RWPE2 (cell line): ENCODE measurements around the gene DCUN1D1.

Experiments
- ATAC-seq: fragments of 200-7000 bp; cut with Tn5 transposase; 3 replicates; pipeline ENCODE4 v1.9.1; 2021; ENCODE audit warnings: low read depth
- DNase-seq: peaks from one replicate; pipeline ENCODE4 v3.0.0-alpha.2; 2020; ENCODE audit warnings: low spot score
- H3K27ac ChIP-seq: fragments of 450-650 bp; 2 replicates; pipeline ENCODE4 v1.5.1; 2017; ENCODE audit warnings: mild to moderate bottlenecking; ENCODE audit not compliant: poor library complexity, severe bottlenecking
- H3K27me3 ChIP-seq: fragments of 250-450 bp; sonication (Bioruptor Pico); 2 replicates; pipeline ENCODE4 v1.5.1; 2021; ENCODE audit warnings: mild to moderate bottlenecking, moderate library complexity; ENCODE audit not compliant: insufficient read depth, poor library complexity, severe bottlenecking
- H3K36me3 ChIP-seq: fragments of 250-450 bp; sonication (Bioruptor Pico); 2 replicates; pipeline ENCODE4 v1.5.1; 2020; ENCODE audit warnings: low read depth, mild to moderate bottlenecking, moderate library complexity
- H3K4me1 ChIP-seq: fragments of 250-450 bp; sonication (Bioruptor Pico); 2 replicates; pipeline ENCODE4 v1.5.1; 2021; ENCODE audit warnings: mild to moderate bottlenecking, moderate library complexity; ENCODE audit not compliant: insufficient read depth, poor library complexity, severe bottlenecking
- H3K4me3 ChIP-seq: fragments of 250-450 bp; sonication (Bioruptor Pico); 2 replicates; pipeline ENCODE4 v1.5.1; 2021; ENCODE audit warnings: mild to moderate bottlenecking, moderate library complexity; ENCODE audit not compliant: severe bottlenecking
- H3K9me3 ChIP-seq: fragments of 250-450 bp; sonication (Bioruptor Pico); 2 replicates; pipeline ENCODE4 v1.5.1; 2021; ENCODE audit warnings: mild to moderate bottlenecking, moderate library complexity; ENCODE audit not compliant: severe bottlenecking
- CTCF ChIP-seq: fragments of 450-650 bp; IDR thresholded peaks from one replicate; pipeline ENCODE4 v1.5.1; 2017; ENCODE audit warnings: mild to moderate bottlenecking, moderate library complexity; ENCODE audit not compliant: poor library complexity, severe bottlenecking

Gene DCUN1D1

GRCh38 chr3:182980204-182981037 lies at the start of gene DCUN1D1:
DCUN1D1 (minus strand) TSS chr3:182980538; CDS start chr3:182980489, 49 bp downstream.
- peak within 1 kb of the TSS; percentile 100 for H3K4me3 ChIP-seq
- no peaks in the 10 kb centered on the region for H3K27me3 ChIP-seq
- no peak for TF ChIP-seq CTCF
- H3K9me3 ChIP-seq: no peaks in the 10 kb centered on the region
- H3K4me1 ChIP-seq: peaks cover 10% of the 10 kb centered on the region
- ATAC-seq: peak; percentile 89
- DNase-seq: peak; percentile 90
- no peaks in the 10 kb centered on the region for H3K36me3 ChIP-seq
- peak within 1 kb of the TSS; percentile 58 for H3K27ac ChIP-seq

- 0 out of 2 replicates have a peak, but pooled peaks cover 4% of the 10 kb centered on the region for H3K36me3 ChIP-seq
- no peak for TF ChIP-seq CTCF
- no peak for ATAC-seq
Measured at GRCh38 chr3:183028416-183028815, 48.1 kb upstream of the DCUN1D1 start.

GRCh38 chr3:183027276-183027675 lies 46.9 kb upstream of the DCUN1D1 start:
- ATAC-seq (no peak), DNase-seq (no peak)
- Histone ChIP-seq H3K27ac (no peak overlapping the region), H3K27me3 (no peaks in the 10 kb centered on the region), H3K36me3 (peaks cover 9% of the 10 kb centered on the region; the same call in 1 of the 2 replicates), H3K9me3 (no peaks in the 10 kb centered on the region), H3K4me1 (no peaks in the 10 kb centered on the region), H3K4me3 (no peak overlapping the region)
- no peak for TF ChIP-seq CTCF

More at GRCh38 chr3:183028416-183028815, 48.1 kb upstream of the DCUN1D1 start:
- H3K4me1 ChIP-seq: no peaks in the 10 kb centered on the region
- no peaks in the 10 kb centered on the region for H3K27me3 ChIP-seq
- H3K4me3 ChIP-seq: no peak overlapping the region
- DNase-seq: no peak
- H3K9me3 ChIP-seq: no peaks in the 10 kb centered on the region
- no peak overlapping the region for H3K27ac ChIP-seq

DNA sequence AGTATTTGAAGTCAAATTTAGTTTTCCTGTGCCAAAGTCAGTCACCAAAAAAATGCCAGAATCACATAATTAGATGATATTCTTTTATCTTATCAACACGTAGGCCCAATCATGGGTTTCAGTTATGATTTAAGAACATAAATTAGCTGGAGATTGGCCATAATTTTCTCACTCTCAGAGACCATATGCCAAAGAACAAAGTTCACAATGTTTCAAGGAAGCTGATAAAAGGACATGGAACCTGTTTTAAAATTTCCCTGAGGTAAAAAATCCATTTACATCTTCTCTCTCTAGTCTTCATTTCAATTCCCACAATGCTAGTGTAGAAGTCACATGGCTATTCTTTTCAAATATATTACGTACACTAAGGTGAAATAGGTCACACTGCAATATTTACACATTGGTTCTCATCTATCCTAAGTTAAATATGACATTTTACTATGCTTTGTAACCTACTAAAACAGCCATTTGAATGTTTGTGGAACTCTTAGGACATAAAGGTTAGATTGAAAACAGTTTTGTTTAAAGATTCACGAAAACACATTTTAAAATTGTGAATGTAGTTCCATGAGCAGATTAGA lies 42.7 kb upstream of the DCUN1D1 start:
- H3K27ac ChIP-seq: no peak overlapping the region
- DNase-seq: no peak
- H3K36me3 ChIP-seq: peaks cover 23% of the 10 kb centered on the region
- ATAC-seq: no peak
- no peaks in the 10 kb centered on the region for H3K9me3 ChIP-seq
- H3K27me3 ChIP-seq: no peaks in the 10 kb centered on the region
- no peak for TF ChIP-seq CTCF
- H3K4me3 ChIP-seq: no peak overlapping the region
- no peaks in the 10 kb centered on the region for H3K4me1 ChIP-seq
